WTC11 (cell line): ENCODE results near the gene ANKS3.

Source experiments
- ARID4B ChIP-seq: sonication (generic); formaldehyde crosslinking; IDR thresholded peaks from 2 replicates; pipeline ENCODE4 v1.8.0; 2023; ENCODE audit warnings: missing genetic modification reagents, mild to moderate bottlenecking, borderline replicate concordance
- NFATC4 ChIP-seq: fragments of 250-450 bp; sonication (Bioruptor Pico); IDR thresholded peaks from 2 replicates; pipeline ENCODE4 v1.9.0; 2021; ENCODE audit warnings: mild to moderate bottlenecking
- RELA ChIP-seq: sonication (generic); formaldehyde crosslinking; IDR thresholded peaks from 2 replicates; pipeline ENCODE4 v1.8.1; 2022; ENCODE audit warnings: missing genetic modification reagents, mild to moderate bottlenecking, borderline replicate concordance
- SP1 ChIP-seq: sonication (generic); formaldehyde crosslinking; conservative IDR thresholded peaks from 2 replicates; pipeline ENCODE4 v1.8.1; 2022; ENCODE audit warnings: missing genetic modification reagents
- TF ChIP-seq, protein P1 (sequence below): fragments of 200-600 bp; IDR thresholded peaks from 2 replicates; pipeline ENCODE4 v1.8.0; 2022; ENCODE audit warnings: antibody characterized with exemption
- TF ChIP-seq, protein P2 (sequence below): sonication (generic); formaldehyde crosslinking; IDR thresholded peaks from 2 replicates; pipeline ENCODE4 v1.8.1; 2023; ENCODE audit warnings: mild to moderate bottlenecking, missing genetic modification reagents, moderate library complexity

GRCh38 chr16:4714996-4715395 is 19.1 kb downstream of the ANKS3 start:
- TF ChIP-seq ARID4B (CRISPR knock-in tag) (no peak), RELA (CRISPR knock-in tag) (no peak), SP1 (CRISPR knock-in tag) (no peak), NFATC4 (no peak)
- TF ChIP-seq, protein P1, sequence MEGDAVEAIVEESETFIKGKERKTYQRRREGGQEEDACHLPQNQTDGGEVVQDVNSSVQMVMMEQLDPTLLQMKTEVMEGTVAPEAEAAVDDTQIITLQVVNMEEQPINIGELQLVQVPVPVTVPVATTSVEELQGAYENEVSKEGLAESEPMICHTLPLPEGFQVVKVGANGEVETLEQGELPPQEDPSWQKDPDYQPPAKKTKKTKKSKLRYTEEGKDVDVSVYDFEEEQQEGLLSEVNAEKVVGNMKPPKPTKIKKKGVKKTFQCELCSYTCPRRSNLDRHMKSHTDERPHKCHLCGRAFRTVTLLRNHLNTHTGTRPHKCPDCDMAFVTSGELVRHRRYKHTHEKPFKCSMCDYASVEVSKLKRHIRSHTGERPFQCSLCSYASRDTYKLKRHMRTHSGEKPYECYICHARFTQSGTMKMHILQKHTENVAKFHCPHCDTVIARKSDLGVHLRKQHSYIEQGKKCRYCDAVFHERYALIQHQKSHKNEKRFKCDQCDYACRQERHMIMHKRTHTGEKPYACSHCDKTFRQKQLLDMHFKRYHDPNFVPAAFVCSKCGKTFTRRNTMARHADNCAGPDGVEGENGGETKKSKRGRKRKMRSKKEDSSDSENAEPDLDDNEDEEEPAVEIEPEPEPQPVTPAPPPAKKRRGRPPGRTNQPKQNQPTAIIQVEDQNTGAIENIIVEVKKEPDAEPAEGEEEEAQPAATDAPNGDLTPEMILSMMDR = no peak
- TF ChIP-seq, protein P2, sequence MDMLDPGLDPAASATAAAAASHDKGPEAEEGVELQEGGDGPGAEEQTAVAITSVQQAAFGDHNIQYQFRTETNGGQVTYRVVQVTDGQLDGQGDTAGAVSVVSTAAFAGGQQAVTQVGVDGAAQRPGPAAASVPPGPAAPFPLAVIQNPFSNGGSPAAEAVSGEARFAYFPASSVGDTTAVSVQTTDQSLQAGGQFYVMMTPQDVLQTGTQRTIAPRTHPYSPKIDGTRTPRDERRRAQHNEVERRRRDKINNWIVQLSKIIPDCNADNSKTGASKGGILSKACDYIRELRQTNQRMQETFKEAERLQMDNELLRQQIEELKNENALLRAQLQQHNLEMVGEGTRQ (CRISPR knock-in tag) = no peak
